Type B pancreatic cell (in vitro differentiated cells): Measurements from ENCODE around the gene DAB2. TPM values are rescaled to one million over a fixed set of nuclear protein-coding genes. Genes with fewer than 3 reads are reported as not detected.
A peak's percentile ranks its signal among the peaks of the same experiment; 100 is the strongest.

ENCODE experiments used
- DNase-seq: peaks from one replicate; pipeline ENCODE4 v3.0.0; 2021; ENCODE audit warnings: mixed read lengths; ENCODE audit not compliant: unreplicated experiment; ENCODE audit errors: extremely low spot score
- H3K27ac Mint-ChIP-seq: 2 replicates; pipeline ENCODE4 v1.8.0; 2021; ENCODE audit warnings: mild to moderate bottlenecking, mixed read lengths
- H3K27me3 Mint-ChIP-seq: 2 replicates; pipeline ENCODE4 v1.8.0; 2021; ENCODE audit warnings: mixed read lengths
- H3K36me3 Mint-ChIP-seq: 2 replicates; pipeline ENCODE4 v1.8.0; 2021; ENCODE audit warnings: mixed read lengths
- H3K4me1 Mint-ChIP-seq: one replicate; pipeline ENCODE4 v1.8.0; 2021; ENCODE audit warnings: mixed read lengths; ENCODE audit not compliant: unreplicated experiment
- H3K4me3 Mint-ChIP-seq: 2 replicates; pipeline ENCODE4 v1.8.0; 2021; ENCODE audit warnings: mild to moderate bottlenecking, mixed read lengths
- H3K9me3 Mint-ChIP-seq: 2 replicates; pipeline ENCODE4 v1.8.0; 2021; ENCODE audit warnings: mixed read lengths
- CTCF ChIP-seq: fragments of 200-600 bp; sonication (generic); conservative IDR thresholded peaks from 2 replicates; pipeline ENCODE4 v1.5.0; 2021; ENCODE audit warnings: antibody characterized with exemption, mild to moderate bottlenecking
- total RNA-seq: library from RNA; stranded (reverse); gene quantifications from 2 replicates; pipeline ENCODE4 v1.2.1, GENCODE V29; 2021; ENCODE audit warnings: low replicate concordance

The DAB2 gene
- total RNA-seq, 1 donor from 2014 or later: 91.6 TPM

GRCh38 chr5:39430461-39430860 is 5.7 kb upstream of the DAB2 start:
- H3K4me1 Mint-ChIP-seq: peaks cover 27% of the 10 kb centered on the region
- no peaks in the 10 kb centered on the region for H3K27me3 Mint-ChIP-seq
- no peak for TF ChIP-seq CTCF
- DNase-seq: no peak
- H3K36me3 Mint-ChIP-seq: no peaks in the 10 kb centered on the region
- peak overlapping the region; percentile 50 for H3K27ac Mint-ChIP-seq
- H3K9me3 Mint-ChIP-seq: no peaks in the 10 kb centered on the region
- no peak overlapping the region for H3K4me3 Mint-ChIP-seq

GRCh38 chr5:39428640-39429039 is 3.9 kb upstream of the DAB2 start:
- Mint-ChIP-seq H3K27ac (peak overlapping the region; percentile 38), H3K4me3 (peak overlapping the region; percentile 53), H3K27me3 (no peaks in the 10 kb centered on the region), H3K36me3 (peaks cover 1% of the 10 kb centered on the region), H3K4me1 (peaks cover 29% of the 10 kb centered on the region), H3K9me3 (no peaks in the 10 kb centered on the region)
- no peak for TF ChIP-seq CTCF
- no peak for DNase-seq

- Mint-ChIP-seq H3K27me3 (no peaks in the 10 kb centered on the region), H3K4me1 (peaks cover 37% of the 10 kb centered on the region)
Measured at GRCh38 chr5:39427633-39428032, 2.9 kb upstream of the DAB2 start.

GRCh38 chr5:39427229-39427628 is 2.4 kb upstream of the DAB2 start:
- Mint-ChIP-seq H3K4me3 (peak overlapping the region; percentile 65), H3K9me3 (no peaks in the 10 kb centered on the region), H3K36me3 (peaks cover 5% of the 10 kb centered on the region), H3K4me1 (peaks cover 41% of the 10 kb centered on the region), H3K27me3 (no peaks in the 10 kb centered on the region), H3K27ac (peak overlapping the region; percentile 43)
- no peak for DNase-seq
- TF ChIP-seq CTCF: no peak

More at GRCh38 chr5:39427633-39428032, 2.9 kb upstream of the DAB2 start:
- DNase-seq: no peak
- TF ChIP-seq CTCF: no peak
- H3K36me3 Mint-ChIP-seq: peaks cover 5% of the 10 kb centered on the region
- peak overlapping the region; percentile 43 for H3K27ac Mint-ChIP-seq
- H3K9me3 Mint-ChIP-seq: no peaks in the 10 kb centered on the region
- peak overlapping the region; percentile 65 for H3K4me3 Mint-ChIP-seq

GRCh38 chr5:39426746-39427105 is 1.9 kb upstream of the DAB2 start:
- Mint-ChIP-seq H3K27ac (peak overlapping the region; percentile 43), H3K27me3 (no peaks in the 10 kb centered on the region), H3K4me3 (peak overlapping the region; percentile 57), H3K4me1 (peaks cover 42% of the 10 kb centered on the region), H3K9me3 (no peaks in the 10 kb centered on the region), H3K36me3 (peaks cover 5% of the 10 kb centered on the region)
- TF ChIP-seq CTCF: no peak
- DNase-seq: no peak

GRCh38 chr5:39426051-39426745 is 1.4 kb upstream of the DAB2 start:
- Mint-ChIP-seq H3K27ac (peak overlapping the region; percentile 43), H3K36me3 (peaks cover 5% of the 10 kb centered on the region), H3K4me3 (peak overlapping the region; percentile 57), H3K27me3 (no peaks in the 10 kb centered on the region), H3K4me1 (peaks cover 44% of the 10 kb centered on the region), H3K9me3 (no peaks in the 10 kb centered on the region)
- DNase-seq: no peak
- no peak for TF ChIP-seq CTCF
